GM19035 (cell line): ENCODE results near the gene TTC12.

Experiments
- ATAC-seq: cut with Tn5 transposase; IDR thresholded peaks from one replicate; pipeline ENCODE4 v1.9.1; 2021; ENCODE audit not compliant: unreplicated experiment

Gene TTC12

DNA sequence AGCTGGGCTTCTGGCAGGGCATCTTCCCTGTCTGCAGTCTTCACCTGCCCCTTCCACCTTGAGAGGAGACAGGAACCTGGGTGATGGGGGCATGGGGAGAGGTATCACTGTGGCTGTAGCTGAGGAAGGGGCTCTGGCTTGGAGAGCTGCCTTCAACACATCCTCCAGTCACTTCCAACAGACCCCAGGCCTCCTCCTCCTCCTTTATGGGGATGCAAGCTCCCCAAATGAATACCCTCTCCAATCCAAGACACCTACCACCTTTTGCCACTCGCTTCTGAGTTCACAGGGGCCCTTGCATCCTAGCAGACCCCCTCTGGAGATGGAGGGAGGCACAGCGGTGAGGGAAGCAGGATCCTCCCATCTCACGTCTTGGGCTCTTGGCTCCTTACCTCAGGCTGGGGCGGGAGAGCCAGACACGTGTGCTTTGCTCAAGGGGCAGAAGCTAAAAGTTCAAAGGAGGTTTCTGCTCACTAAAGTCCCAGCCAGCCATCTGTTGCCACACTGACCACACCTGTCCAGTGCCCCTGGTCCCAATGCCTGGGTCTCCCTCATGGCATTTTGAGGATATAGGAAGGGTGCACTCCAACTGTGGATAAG lies 86.3 kb downstream of the TTC12 start:
- ATAC-seq = no peak

DNA sequence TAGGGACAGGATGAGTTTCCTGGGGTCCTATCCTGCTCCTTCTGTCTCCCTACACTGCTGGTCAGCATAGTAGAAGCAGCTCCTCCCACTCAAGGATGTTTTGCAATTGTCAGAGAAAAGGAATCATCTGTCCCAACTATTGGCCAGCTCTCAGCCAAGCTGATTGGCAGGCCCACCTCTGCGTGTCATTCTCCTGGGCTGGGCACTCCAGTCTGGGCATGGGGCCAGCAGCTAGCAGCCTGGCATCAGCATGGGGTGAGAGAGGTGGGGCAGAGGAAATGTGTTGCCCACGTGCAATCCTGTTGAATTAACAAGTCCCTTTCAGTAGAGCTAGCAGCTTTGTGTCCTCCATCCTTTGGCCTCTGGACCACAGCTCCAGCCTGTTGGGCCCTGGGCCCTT lies 87.3 kb downstream of the TTC12 start:
- no peak for ATAC-seq

DNA sequence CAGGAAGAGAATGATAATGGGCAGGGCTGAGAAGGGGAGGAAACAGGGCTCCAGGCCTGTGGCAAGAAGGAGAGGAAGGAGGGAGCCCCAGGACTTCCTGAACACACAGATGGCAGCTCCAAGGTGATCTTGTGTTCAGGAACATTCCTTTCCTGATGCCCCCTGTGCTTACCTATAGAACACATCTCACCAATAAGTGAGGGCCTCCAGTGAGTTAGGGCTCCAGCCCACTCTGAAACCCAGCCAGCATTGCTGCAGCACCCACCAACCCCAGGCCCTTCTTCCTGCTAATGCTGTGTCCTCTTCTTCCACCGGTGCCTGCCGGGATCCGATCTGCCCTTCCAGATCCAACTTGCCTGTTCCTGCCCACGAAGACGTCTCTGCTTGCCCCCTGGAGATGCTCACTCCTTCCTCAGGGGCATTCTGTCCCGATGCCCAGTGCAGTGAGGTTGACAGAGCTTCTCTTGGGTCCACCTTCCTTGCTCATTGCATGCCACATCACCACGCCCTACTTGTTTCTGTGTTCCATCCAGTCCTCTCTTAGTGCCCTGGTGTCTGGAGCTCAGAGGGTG lies 90.6 kb downstream of the TTC12 start:
- no peak for ATAC-seq

DNA sequence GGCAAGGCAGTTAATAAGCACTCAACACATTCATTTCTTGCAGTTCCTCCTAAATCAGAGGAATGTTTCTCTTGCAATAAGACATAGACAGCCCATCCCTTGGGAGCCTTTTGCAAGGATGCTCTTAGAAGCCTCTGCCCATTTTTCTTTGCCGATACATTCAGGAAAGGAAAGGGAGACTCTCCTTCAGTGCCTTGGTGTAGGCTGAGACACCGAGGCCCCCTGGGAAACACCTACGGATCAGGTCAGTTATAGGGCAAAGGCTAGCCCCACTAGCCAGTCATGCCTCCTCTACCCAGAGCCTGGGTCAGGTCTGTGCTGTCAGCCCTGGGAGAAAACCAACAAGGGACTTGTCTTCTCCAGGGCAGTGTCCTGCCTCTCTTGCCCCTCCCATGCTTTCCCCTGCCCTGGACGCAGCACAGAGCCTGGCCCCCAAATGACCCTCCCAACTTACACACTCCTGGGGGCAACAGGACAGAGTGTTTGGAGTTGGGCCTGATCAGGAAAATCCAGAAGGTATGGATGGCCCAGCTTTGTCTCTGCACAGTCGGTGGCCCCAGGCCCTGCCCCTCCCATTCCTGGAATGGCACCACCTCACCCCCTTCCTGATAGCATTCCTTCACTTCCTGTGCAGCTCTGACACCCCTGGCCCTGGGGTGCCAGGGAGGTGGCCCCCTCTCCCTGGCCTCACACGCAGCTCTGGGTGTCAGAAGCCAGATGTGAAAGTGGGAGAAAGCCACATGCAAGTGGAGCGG lies 91.5 kb downstream of the TTC12 start:
- ATAC-seq = no peak

DNA sequence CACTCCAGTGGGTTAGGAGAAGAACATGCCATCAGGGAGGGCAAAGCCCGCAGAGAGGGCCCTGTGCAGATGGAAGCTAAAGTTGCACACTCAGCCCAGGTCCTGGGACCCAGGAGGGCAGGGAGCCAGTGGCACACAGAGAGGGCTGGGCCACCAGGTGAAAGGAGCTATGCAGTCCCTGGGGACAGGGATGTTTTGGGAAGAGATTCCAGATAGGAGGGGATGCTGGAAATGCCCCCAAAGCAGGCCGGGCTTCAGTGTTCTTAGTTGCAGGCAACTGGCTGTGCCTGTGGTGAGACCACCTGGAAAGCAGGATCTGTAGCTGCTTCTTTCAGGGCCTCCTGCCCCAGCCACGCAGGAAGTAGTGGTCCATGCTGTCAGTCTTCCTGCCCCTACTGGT lies 92.8 kb downstream of the TTC12 start:
- no peak for ATAC-seq

DNA sequence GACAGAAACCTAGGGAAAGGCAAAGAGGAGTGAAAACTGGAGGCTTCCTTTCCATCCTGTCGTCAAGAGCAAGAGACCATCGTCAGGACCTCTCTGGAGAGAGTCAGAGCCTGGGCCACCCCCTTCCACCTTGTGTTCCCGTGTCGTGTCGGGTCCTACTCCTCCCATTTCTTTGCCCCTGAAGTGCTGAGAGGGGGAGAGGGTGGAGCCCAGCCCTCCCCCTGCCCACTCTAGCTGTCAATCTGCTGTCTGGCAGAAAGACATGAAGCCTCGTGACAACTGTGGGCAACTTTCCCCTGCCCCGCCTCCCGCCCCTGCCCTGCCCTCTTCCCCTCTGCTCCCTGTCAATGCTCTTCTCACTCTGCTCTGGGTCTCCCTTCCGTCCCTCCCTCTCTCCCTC lies 93.8 kb downstream of the TTC12 start:
- no peak for ATAC-seq

- ATAC-seq = no peak
These were observed 94.5 kb downstream of the TTC12 start for GRCh38 chr11:113408887-113409286.

- ATAC-seq = no peak
These were observed 95.1 kb downstream of the TTC12 start for GRCh38 chr11:113409526-113409925.

DNA sequence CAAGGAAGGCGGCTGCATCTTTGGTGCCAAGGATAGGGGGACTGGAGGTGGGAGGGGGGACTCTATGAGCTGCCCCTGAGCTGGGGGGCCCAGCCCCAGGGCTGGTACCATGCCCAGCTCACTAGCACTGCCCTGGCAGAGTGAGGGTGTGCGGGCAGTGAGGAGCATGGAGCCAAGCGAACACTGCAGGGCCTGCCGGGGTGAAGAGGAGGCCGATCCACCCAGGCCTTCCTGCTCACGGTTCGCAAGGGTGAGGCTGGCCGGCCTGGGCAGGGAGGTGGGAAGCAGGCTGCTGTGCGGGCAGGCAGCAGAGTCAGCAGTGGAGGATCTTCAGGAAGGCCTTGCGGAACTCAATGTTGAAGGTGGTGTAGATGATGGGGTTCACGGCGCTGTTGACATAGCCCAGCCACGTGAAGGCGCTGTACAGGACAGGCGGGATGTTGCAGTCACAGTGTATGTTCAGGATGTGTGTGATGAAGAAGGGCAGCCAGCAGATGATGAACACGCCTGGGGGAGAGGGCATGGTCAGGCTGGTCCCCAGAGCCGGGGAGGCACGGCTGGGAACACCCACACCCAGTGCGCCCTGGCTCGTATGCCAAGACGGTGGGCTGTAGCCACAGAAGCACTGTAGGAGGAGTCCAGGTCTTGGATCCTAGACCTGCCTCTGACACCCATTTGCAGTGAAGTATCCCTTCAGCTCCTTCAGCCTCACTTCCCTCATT lies 96.2 kb downstream of the TTC12 start:
- no peak for ATAC-seq

- no peak for ATAC-seq
These were observed 97.2 kb downstream of the TTC12 start for GRCh38 chr11:113411536-113411935.

DNA sequence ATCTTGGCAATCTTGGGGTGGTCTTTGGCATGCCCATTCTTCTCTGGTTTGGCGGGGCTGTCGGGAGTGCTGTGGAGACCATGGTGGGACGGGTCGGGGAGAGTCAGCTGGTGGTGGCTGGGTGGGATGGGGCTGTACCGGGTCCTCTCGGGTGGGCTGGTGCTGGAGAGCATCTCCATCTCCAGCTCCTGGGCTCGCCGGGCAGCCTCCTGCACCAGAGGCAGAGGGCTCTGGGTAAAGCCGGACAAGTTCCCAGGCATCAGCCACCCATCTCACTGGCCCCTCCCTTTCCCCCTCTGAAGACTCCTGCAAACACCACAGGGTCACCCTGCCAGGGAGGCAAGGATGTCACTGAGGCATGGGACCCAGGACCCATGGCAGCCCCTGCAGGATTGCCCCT lies 98.3 kb downstream of the TTC12 start:
- ATAC-seq = no peak

DNA sequence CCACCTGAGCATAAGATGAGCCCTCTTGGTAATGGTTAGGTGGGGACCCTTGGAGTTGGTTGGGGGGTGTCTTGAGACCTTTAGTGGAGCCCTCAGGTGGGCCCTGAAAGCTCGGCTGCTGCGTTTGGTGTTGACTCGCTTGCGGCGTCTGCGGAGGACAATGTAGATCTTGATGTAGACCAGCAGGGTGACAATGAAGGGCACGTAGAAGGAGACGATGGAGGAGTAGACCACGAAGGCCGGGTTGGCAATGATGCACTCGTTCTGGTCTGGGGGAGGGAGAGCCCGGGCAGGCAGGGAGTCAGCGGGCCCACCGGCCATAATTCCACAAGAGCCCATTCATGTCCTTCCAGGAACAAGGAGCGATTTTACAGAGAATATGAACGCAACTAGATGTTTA lies 101.0 kb downstream of the TTC12 start:
- ATAC-seq = no peak
